HG02623 (cell line): Measurements from ENCODE around the gene SH2D3A.

ENCODE experiments used
- ATAC-seq: cut with Tn5 transposase; IDR thresholded peaks from one replicate; pipeline ENCODE4 v1.9.1; 2021; ENCODE audit warnings: moderate library complexity; ENCODE audit not compliant: unreplicated experiment

Gene SH2D3A

GRCh38 chr19:6738787-6739389 is 28.3 kb downstream of the SH2D3A start:
- no peak for ATAC-seq

- no peak for ATAC-seq
These were observed 29.1 kb downstream of the SH2D3A start for GRCh38 chr19:6737873-6738786.

GRCh38 chr19:6737284-6737872 is 29.9 kb downstream of the SH2D3A start, which contains the start of gene GPR108:
Gene GPR108, minus strand, starts transcription at chr19:6737580. Its CDS starts 4 bp downstream, at chr19:6737576.
- ATAC-seq: peak; percentile 63

GRCh38 chr19:6736917-6737283 is 30.3 kb downstream of the SH2D3A start:
- no peak for ATAC-seq

- no peak for ATAC-seq
These were observed 30.9 kb downstream of the SH2D3A start for GRCh38 chr19:6736169-6736916.

- ATAC-seq: no peak
These were observed 31.9 kb downstream of the SH2D3A start for GRCh38 chr19:6735181-6735911.

GRCh38 chr19:6734096-6734696 is 33.0 kb downstream of the SH2D3A start:
- no peak for ATAC-seq

- no peak for ATAC-seq
These were observed 33.7 kb downstream of the SH2D3A start for GRCh38 chr19:6733338-6734095.

GRCh38 chr19:6732803-6733337 is 34.4 kb downstream of the SH2D3A start:
- ATAC-seq: no peak

GRCh38 chr19:6731822-6732221 is 35.4 kb downstream of the SH2D3A start:
- no peak for ATAC-seq

- ATAC-seq: no peak
These were observed 36.1 kb downstream of the SH2D3A start for GRCh38 chr19:6730941-6731670.

- no peak for ATAC-seq
These were observed 37.0 kb downstream of the SH2D3A start for GRCh38 chr19:6730153-6730804.

- ATAC-seq: no peak
These were observed 37.6 kb downstream of the SH2D3A start for GRCh38 chr19:6729573-6730152.

GRCh38 chr19:6728346-6728745 is 38.9 kb downstream of the SH2D3A start:
- no peak for ATAC-seq

- no peak for ATAC-seq
These were observed 41.6 kb downstream of the SH2D3A start for GRCh38 chr19:6725513-6726231.

GRCh38 chr19:6724631-6725492 is 42.4 kb downstream of the SH2D3A start:
- no peak for ATAC-seq
